ENCODE data around the gene SHC2. TPM values are rescaled to one million over a fixed set of nuclear protein-coding genes. Genes with fewer than 3 reads are reported as not detected.

Gene SHC2
- total RNA-seq, 1 donor from 2014 or later, result 26.0 TPM

DNA sequence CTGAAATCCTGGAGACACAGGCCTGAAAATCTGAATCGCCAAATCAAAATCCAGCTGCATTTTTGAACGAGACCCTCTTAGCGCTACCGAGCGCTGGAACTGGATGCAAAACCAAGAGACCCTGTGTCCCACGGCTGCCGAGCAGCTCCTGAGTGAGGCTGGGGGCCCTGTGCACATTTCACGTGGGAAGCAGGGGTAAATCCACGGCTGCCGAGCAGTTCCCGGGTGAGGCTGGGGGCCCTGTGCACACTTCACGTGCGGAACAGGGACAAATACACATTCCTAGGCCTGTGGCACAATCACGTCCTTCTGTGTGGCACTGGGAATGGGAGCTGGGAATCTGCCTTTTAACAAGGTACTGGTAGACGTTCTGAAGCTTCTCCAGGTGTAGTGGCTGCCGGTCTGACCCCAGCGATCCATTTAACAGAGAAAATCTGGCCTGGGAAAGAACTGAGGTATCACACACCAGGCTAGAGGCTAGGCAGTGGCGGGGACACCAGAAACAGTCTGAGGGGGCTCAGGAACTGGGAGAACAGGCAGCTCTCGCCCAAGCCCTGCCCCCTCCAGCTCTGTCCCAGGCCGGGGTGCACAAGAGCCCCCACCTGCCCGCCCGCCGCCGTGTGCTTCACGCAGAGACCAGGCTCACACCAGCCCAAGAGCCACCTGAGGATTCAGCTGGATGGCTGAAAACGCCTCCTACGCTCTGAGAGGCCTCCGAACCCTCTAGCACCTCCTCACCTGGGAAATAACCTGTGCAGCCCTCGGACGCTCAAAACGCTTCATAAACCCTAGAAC lies 40.9 kb downstream of the SHC2 start:
- Histone ChIP-seq H3K9me3 (no peaks in the 10 kb centered on the region), H3K27ac (no peak overlapping the region), H3K4me3 (no peak overlapping the region), H3K4me1 (no peaks in the 10 kb centered on the region), H3K27me3 (no peaks in the 10 kb centered on the region), H3K36me3 (peaks cover 0 to 4% of the 10 kb centered on the region in 2 donors)
- no peak for DNase-seq (ENCODE audit: extremely low spot score in 2 of 2)
- intact Hi-C loops (cut with DNase I), result no loop called here
- no peak for TF ChIP-seq POLR2A (IDR thresholded peaks at IDR 0.05)
- TF ChIP-seq POLR2AphosphoS5 (IDR thresholded peaks at IDR 0.05; ENCODE audit: insufficient read depth in 1 of 2, low read depth in 1 of 2), result no peak
- TF ChIP-seq CTCF (IDR thresholded peaks at IDR 0.05), result no peak

- H3K36me3 ChIP-seq, result peaks cover 0 to 2% of the 10 kb centered on the region in 2 donors
- H3K9me3 ChIP-seq, result no peaks in the 10 kb centered on the region
- no peak overlapping the region for H3K27ac ChIP-seq
- no peak overlapping the region for H3K4me3 ChIP-seq
- H3K27me3 ChIP-seq, result no peaks in the 10 kb centered on the region
- no peaks in the 10 kb centered on the region for H3K4me1 ChIP-seq
- no peak for DNase-seq (ENCODE audit: extremely low spot score in 2 of 2)
- no peak for TF ChIP-seq POLR2AphosphoS5 (IDR thresholded peaks at IDR 0.05; ENCODE audit: insufficient read depth in 1 of 2, low read depth in 1 of 2)
- no peak for TF ChIP-seq POLR2A (IDR thresholded peaks at IDR 0.05)
- TF ChIP-seq CTCF (IDR thresholded peaks at IDR 0.05), result no peak
- intact Hi-C loops (cut with DNase I), result no loop called here
Observed at GRCh38 chr19:418761-419671, 41.8 kb downstream of the SHC2 start.

GRCh38 chr19:416416-416815 lies 44.4 kb downstream of the SHC2 start:
- Histone ChIP-seq H3K27me3 (no peaks in the 10 kb centered on the region), H3K4me1 (no peaks in the 10 kb centered on the region), H3K4me3 (no peak overlapping the region), H3K36me3 (no peaks in the 10 kb centered on the region), H3K9me3 (no peaks in the 10 kb centered on the region), H3K27ac (no peak overlapping the region)
- TF ChIP-seq POLR2A (IDR thresholded peaks at IDR 0.05) (no peak), CTCF (IDR thresholded peaks at IDR 0.05) (no peak), POLR2AphosphoS5 (IDR thresholded peaks at IDR 0.05; ENCODE audit: insufficient read depth in 1 of 2, low read depth in 1 of 2) (no peak)
- DNase-seq (ENCODE audit: extremely low spot score in 2 of 2), result no peak
- intact Hi-C loops (cut with DNase I), result no loop called here

GRCh38 chr19:415292-415691 lies 45.5 kb downstream of the SHC2 start:
- Histone ChIP-seq H3K9me3 (no peaks in the 10 kb centered on the region), H3K36me3 (no peaks in the 10 kb centered on the region), H3K4me3 (no peak overlapping the region), H3K4me1 (no peaks in the 10 kb centered on the region), H3K27ac (no peak overlapping the region), H3K27me3 (no peaks in the 10 kb centered on the region)
- intact Hi-C loops (cut with DNase I), result no loop called here
- DNase-seq (ENCODE audit: extremely low spot score in 2 of 2), result no peak
- no peak for TF ChIP-seq CTCF (IDR thresholded peaks at IDR 0.05)
- no peak for TF ChIP-seq POLR2A (IDR thresholded peaks at IDR 0.05)
- TF ChIP-seq POLR2AphosphoS5 (IDR thresholded peaks at IDR 0.05; ENCODE audit: insufficient read depth in 1 of 2, low read depth in 1 of 2), result no peak

Measured in vagina (tissue), 2 donors.